Transverse colon (tissue), 4 donors: ENCODE measurements around the gene GNL2. TPM values are rescaled to one million over a fixed set of nuclear protein-coding genes. Genes with fewer than 3 reads are reported as not detected.
A peak's percentile ranks its signal among the peaks of the same experiment; 100 is the strongest.

ENCODE experiments used
- DNase-seq: peaks from one replicate; pipeline ENCODE4 v3.0.0-alpha.2; 2019
- H3K27ac ChIP-seq, 4 donors: fragments of 200-600 bp; sonication (generic); 2 replicates each; pipeline ENCODE4 v1.5.1; 2016 to 2018; ENCODE audit warnings: inconsistent platforms in 4 of 4
- H3K27me3 ChIP-seq: fragments of 200-600 bp; sonication (generic); 2 replicates; pipeline ENCODE4 v1.5.1; 2017; ENCODE audit warnings: inconsistent platforms
- H3K36me3 ChIP-seq, 4 donors: fragments of 200-600 bp; sonication (generic); 2 replicates each; pipeline ENCODE4 v1.5.1; 2017 to 2019; ENCODE audit warnings: inconsistent platforms in 4 of 4
- H3K4me1 ChIP-seq, 4 donors: fragments of 200-600 bp; sonication (generic); 2 replicates each; pipeline ENCODE4 v1.5.1; 2017 to 2020; ENCODE audit warnings: inconsistent platforms in 4 of 4
- H3K4me3 ChIP-seq, 4 donors: fragments of 200-600 bp; sonication (generic); 1 replicate in 1 of 4; 2 replicates in 3 of 4; pipeline versions ENCODE4 v1.5.1 to v1.6.1; 2017 to 2019; ENCODE audit warnings: inconsistent platforms in 4 of 4
- H3K9me3 ChIP-seq, 2 donors: fragments of 200-600 bp; sonication (generic); 2 replicates each; pipeline ENCODE4 v1.5.1; 2017 to 2019; ENCODE audit warnings: inconsistent platforms in 2 of 2
- EP300 ChIP-seq: sonication (generic); formaldehyde crosslinking; IDR thresholded peaks from one replicate; pipeline ENCODE4 v1.6.1; 2017; ENCODE audit warnings: antibody characterized with exemption, low read depth
- POLR2A ChIP-seq: fragments of 450-650 bp; IDR thresholded peaks from one replicate; pipeline ENCODE4 v1.6.1; 2016; ENCODE audit warnings: antibody characterized with exemption, mild to moderate bottlenecking, moderate library complexity
- POLR2AphosphoS5 ChIP-seq, 3 donors: sonication (generic); formaldehyde crosslinking; IDR thresholded peaks; one replicate each; pipeline ENCODE4 v1.6.1; 2016; ENCODE audit warnings: antibody characterized with exemption in 3 of 3
- WGBS, 2 donors: methylation state at CpG; one replicate each; pipeline ENCODE4 v1.1.5; 2018; ENCODE audit warnings: low coverage in 1 of 2; 5-methylcytosine and 5-hydroxymethylcytosine counted together
- in situ Hi-C, 4 donors: fragments of 200-750 bp; cut with MboI; loops; one replicate each; pipeline versions ENCODE4 v1.15.0 to v1.15.1; 2017; ENCODE audit warnings: low sequenced_read_pairs in 3 of 4, low pct_ligation_motif_present in 1 of 4, low pct_unique_long_range_greater_than_20kb in 1 of 4
- intact Hi-C: fragments of 100-400 bp; cut with DNase I; formaldehyde crosslinking; loops from one replicate; pipeline ENCODE4 v1.15.1; 2023; ENCODE audit warnings: low total_unique reads
- total RNA-seq, 4 donors: library from RNA; depleted of rRNA; stranded (reverse); fragments of >200 nt; gene quantifications; one replicate each; pipeline ENCODE4 v1.1.0, GENCODE V29; 2016
- TF ChIP-seq, protein P1 (sequence below), 5 experiments: fragments of 200-600 bp in 3 of 5; fragments of 450-650 bp in 2 of 5; sonication (generic) in 3 of 5; IDR thresholded peaks; 1 replicate in 2 of 5; 2 replicates in 3 of 5; pipeline ENCODE4 v1.5.1; 2016 to 2017; ENCODE audit warnings: antibody characterized with exemption in 5 of 5, inconsistent platforms in 3 of 5, mild to moderate bottlenecking in 2 of 5, moderate library complexity in 1 of 5

The GNL2 gene
- total RNA-seq = 10 to 100 TPM; 33.5 to 58.4 (median 43.0) TPM

DNA sequence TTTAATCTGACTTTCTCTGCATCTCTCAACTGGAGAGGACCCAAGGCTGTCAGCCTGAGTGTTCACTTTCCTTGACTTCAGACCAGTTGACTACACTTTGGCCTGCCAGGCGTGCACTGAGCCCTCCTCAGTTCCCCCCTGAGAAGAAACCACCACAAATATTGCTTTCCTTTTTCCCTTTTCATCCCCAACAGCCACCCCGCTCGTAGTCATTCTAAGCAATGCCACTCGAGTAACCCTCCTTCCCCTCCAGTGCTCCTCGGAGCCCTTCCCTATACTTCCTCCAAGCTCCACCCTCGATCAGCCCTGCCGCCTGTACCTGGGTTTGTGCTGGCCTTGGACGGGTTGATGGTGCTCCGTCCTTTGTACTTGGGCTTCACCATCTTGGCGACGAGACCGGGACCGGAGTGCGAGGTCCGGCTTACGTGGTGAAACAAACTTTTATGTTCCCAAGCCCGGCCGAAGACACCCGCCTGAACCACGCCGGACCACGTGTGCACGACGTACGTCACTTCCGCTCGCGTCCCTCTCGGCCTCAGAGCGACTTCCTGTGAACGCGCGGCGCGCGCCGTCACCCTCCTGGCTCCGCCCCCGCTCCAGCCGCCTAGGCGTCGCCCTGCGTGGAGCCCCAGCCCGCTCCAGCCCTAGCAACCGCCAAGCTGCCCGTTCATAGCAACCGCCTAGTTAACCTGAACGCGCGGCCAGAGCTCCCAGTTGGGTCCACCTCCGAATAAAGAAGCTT lies at the start of gene GNL2:
GNL2 (minus strand) TSS at position 498 of the 742 bp plus-strand sequence; CDS start at position 383, 115 bp downstream.
- peak; percentile 98 for DNase-seq
- intact Hi-C loops = no loop called here
- TF ChIP-seq POLR2AphosphoS5 (IDR thresholded peaks at IDR 0.05) = peak; percentile 75 to 95 (median 92)
- TF ChIP-seq POLR2A = peak; percentile 82
- TF ChIP-seq, protein P1, sequence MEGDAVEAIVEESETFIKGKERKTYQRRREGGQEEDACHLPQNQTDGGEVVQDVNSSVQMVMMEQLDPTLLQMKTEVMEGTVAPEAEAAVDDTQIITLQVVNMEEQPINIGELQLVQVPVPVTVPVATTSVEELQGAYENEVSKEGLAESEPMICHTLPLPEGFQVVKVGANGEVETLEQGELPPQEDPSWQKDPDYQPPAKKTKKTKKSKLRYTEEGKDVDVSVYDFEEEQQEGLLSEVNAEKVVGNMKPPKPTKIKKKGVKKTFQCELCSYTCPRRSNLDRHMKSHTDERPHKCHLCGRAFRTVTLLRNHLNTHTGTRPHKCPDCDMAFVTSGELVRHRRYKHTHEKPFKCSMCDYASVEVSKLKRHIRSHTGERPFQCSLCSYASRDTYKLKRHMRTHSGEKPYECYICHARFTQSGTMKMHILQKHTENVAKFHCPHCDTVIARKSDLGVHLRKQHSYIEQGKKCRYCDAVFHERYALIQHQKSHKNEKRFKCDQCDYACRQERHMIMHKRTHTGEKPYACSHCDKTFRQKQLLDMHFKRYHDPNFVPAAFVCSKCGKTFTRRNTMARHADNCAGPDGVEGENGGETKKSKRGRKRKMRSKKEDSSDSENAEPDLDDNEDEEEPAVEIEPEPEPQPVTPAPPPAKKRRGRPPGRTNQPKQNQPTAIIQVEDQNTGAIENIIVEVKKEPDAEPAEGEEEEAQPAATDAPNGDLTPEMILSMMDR (IDR thresholded peaks at IDR 0.05) = no peak
- Histone ChIP-seq H3K27ac (peak within 1 kb of the TSS; percentile 81 to 89 (median 85)), H3K9me3 (no peaks in the 10 kb centered on the region), H3K4me1 (peaks cover 14 to 19% (median 14%) of the 10 kb centered on the region in 4 donors), H3K36me3 (peaks cover 0 to 19% (median 8%) of the 10 kb centered on the region in 4 donors), H3K27me3 (no peaks in the 10 kb centered on the region), H3K4me3 (peak within 1 kb of the TSS; percentile 49 to 75 (median 58))
- WGBS, 2 donors = 1% methylated on average over 50 of the region's 51 CpGs; no CpG with 5 or more reads in 1 of the 2 donors
- in situ Hi-C loops = loop anchor here in 2 of 4 donors (5.0 to 10.0 kb wide), 3 partner anchors 82 to 259 kb away; partner anchors contain the start of gene MTF1 (in 1 of the 2)

DNA sequence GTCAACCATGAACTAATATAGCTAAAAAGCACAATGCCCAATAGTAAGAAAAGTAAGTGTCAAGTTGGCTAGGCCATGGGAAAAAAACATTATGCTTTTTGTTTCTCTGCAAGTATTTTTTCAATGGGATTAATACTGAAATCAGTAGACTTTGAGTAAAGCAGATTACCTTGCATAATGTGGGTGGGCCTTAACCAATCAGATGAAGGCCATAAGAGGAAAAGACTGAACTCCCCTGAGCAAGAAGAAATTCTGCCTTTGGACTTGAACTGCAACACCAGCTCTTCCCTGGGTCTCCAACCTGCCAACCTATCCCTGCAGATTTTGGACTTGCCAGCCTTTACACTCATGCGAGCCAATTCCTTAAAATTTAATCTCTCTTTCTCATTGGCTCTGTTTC lies 45.3 kb upstream of the GNL2 start:
- no peak overlapping the region for H3K27ac ChIP-seq
- DNase-seq = no peak
- in situ Hi-C loops (no loop called here), intact Hi-C loops (no loop called here)
- TF ChIP-seq POLR2AphosphoS5 (IDR thresholded peaks at IDR 0.05) = no peak
- TF ChIP-seq, protein P1 (IDR thresholded peaks at IDR 0.05) = no peak
- TF ChIP-seq EP300 = no peak
- no peak for TF ChIP-seq POLR2A
- peaks cover 53% of the 10 kb centered on the region for H3K27me3 ChIP-seq
- no peaks in the 10 kb centered on the region for H3K36me3 ChIP-seq
- H3K4me1 ChIP-seq = no peaks in the 10 kb centered on the region
- WGBS, 2 donors = 86 to 100% methylated on average over 1 of the region's 1 CpG
- H3K9me3 ChIP-seq = peaks cover 4 to 10% of the 10 kb centered on the region in 2 donors
- no peak overlapping the region for H3K4me3 ChIP-seq

GRCh38 chr1:37636435-37636834 lies 40.7 kb upstream of the GNL2 start:
- peaks cover 0 to 2% of the 10 kb centered on the region in 2 donors for H3K9me3 ChIP-seq
- H3K4me1 ChIP-seq = peaks cover 0 to 16% (median 9%) of the 10 kb centered on the region in 4 donors
- H3K27ac ChIP-seq = no peak overlapping the region
- H3K4me3 ChIP-seq = no peak overlapping the region
- no peaks in the 10 kb centered on the region for H3K36me3 ChIP-seq
- peaks cover 81% of the 10 kb centered on the region for H3K27me3 ChIP-seq
- no peak for DNase-seq
- in situ Hi-C loops = no loop called here
- TF ChIP-seq POLR2AphosphoS5 (IDR thresholded peaks at IDR 0.05) (no peak), EP300 (no peak), POLR2A (no peak)
- TF ChIP-seq, protein P1 (IDR thresholded peaks at IDR 0.05) = no peak
- intact Hi-C loops = no loop called here
- 50 to 69% methylated on average over 3 to 6 of the region's 6 CpGs for WGBS, 2 donors

DNA sequence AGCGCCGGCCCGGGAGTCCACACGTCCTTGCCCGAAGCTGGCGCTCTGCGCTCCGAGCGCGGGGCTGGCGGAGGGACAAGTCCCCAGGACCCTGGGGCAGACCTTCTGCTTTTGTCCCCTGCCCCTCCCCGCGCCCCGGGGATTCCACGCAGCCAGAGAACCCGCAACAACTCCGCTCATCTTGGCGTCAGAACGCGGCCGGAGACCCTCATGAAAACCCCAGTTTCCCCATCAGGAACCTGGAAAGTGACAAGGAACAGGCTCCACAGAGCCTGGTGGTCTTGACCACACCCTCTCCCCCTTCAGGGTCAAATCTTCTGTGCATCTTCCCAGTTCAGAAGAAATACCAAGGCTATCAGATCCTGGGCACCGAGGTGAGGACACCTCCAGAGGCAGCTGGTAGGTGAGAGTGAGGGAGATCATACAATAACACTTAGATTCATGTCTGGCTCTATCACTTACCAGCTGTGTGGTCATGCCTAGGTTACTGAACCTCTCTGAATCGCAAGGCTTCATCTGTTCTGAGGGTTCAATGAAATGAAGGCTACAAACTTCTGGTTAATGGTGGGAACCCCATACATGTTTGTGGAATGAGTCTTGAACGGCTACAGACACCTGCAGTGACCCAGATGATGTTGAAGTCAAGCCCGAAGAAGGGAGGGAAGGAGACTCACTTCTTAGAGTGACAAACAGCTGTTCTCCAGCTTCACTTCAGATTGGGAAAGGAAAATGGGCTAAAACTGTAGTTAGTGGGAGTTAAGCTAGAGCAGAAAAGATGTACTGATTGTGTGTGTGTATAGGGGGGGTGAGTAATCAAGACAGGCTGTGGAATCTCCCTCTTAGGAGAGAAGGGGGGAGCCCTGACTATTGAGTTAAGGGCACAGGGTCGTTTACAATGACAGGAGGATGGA lies 39.5 kb upstream of the GNL2 start:
- TF ChIP-seq, protein P1 (IDR thresholded peaks at IDR 0.05) = no peak
- no peak for TF ChIP-seq EP300
- no peak for TF ChIP-seq POLR2AphosphoS5 (IDR thresholded peaks at IDR 0.05)
- TF ChIP-seq POLR2A = no peak
- H3K36me3 ChIP-seq = no peaks in the 10 kb centered on the region
- H3K4me3 ChIP-seq = peak overlapping the region in 3 of 4 donors; percentile 24 to 38 (median 37)
- H3K4me1 ChIP-seq = peaks cover 0 to 16% (median 9%) of the 10 kb centered on the region in 4 donors
- in situ Hi-C loops (no loop called here), intact Hi-C loops (no loop called here)
- DNase-seq = no peak
- H3K27me3 ChIP-seq = peaks cover 87% of the 10 kb centered on the region
- H3K27ac ChIP-seq = no peak overlapping the region
- H3K9me3 ChIP-seq = no peaks in the 10 kb centered on the region
- WGBS, 2 donors = 8 to 16% methylated on average over 2 to 26 of the region's 26 CpGs
